ENCODE measurements around the gene DST. TPM values are rescaled to one million over a fixed set of nuclear protein-coding genes. Genes with fewer than 3 reads are reported as not detected.

Gene DST
- total and polyA plus RNA-seq, 7 donors, result 62.5 to 791 (median 495) TPM

DNA sequence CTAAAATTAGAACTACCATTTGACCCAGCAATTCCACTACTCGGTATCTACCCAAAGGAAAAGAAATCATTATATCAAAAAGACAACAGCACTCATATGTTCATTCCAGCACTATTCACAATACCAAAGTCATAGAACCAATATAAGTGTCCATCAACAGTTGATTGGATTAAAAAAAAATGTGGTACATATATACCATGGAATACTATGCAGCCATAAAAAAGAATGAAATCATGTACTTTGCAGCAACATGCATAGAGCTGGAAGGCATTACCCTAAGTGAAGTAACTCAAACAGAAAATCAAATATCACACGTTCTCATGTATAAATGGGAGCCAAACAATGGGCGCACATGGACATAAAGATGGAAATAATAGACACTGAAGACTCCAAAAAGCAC is 163.3 kb downstream of the DST start:
- Histone ChIP-seq H3K36me3 (peaks cover 12 to 83% (median 36%) of the 10 kb centered on the region in 4 donors), H3K27me3 (no peaks in the 10 kb centered on the region), H3K4me3 (no peak overlapping the region), H3K9me3 (no peaks in the 10 kb centered on the region), H3K27ac (no peak overlapping the region), H3K4me1 (peaks cover 0 to 71% (median 37%) of the 10 kb centered on the region in 4 donors)
- intact Hi-C loops (cut with DNase I), result no loop called here
- TF ChIP-seq POLR2A (IDR thresholded peaks at IDR 0.05) (no peak), POLR2AphosphoS5 (IDR thresholded peaks at IDR 0.05) (no peak), EP300 (IDR thresholded peaks at IDR 0.05) (no peak)
- TF ChIP-seq, protein P1, sequence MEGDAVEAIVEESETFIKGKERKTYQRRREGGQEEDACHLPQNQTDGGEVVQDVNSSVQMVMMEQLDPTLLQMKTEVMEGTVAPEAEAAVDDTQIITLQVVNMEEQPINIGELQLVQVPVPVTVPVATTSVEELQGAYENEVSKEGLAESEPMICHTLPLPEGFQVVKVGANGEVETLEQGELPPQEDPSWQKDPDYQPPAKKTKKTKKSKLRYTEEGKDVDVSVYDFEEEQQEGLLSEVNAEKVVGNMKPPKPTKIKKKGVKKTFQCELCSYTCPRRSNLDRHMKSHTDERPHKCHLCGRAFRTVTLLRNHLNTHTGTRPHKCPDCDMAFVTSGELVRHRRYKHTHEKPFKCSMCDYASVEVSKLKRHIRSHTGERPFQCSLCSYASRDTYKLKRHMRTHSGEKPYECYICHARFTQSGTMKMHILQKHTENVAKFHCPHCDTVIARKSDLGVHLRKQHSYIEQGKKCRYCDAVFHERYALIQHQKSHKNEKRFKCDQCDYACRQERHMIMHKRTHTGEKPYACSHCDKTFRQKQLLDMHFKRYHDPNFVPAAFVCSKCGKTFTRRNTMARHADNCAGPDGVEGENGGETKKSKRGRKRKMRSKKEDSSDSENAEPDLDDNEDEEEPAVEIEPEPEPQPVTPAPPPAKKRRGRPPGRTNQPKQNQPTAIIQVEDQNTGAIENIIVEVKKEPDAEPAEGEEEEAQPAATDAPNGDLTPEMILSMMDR (IDR thresholded peaks at IDR 0.05), result no peak
- WGBS, 2 donors, result 97 to 98% methylated on average over 3 of the region's 3 CpGs
- no peak for DNase-seq

DNA sequence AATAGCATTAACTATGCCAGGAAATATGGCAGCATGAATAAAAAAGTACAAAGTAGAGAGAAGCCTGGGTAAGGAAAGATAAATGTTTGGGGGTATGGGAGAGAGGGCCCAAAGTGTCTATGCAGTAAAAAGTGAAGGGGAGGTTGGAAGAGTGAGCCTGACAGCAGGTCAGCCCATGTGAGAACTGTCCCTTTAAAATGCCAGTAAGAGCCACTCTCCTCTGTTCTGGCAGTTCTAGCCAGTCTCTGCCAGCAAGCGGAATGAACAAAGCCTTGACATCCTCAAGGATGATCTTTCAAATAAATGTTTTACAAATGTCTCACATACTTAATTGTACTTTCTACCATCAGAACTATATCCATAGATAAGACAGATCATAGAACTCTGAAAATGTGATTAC is 164.5 kb downstream of the DST start:
- DNase-seq, result no peak
- TF ChIP-seq EP300 (IDR thresholded peaks at IDR 0.05), result no peak
- Histone ChIP-seq H3K4me1 (peaks cover 0 to 59% (median 32%) of the 10 kb centered on the region in 4 donors), H3K9me3 (no peaks in the 10 kb centered on the region), H3K27ac (peak overlapping the region in 3 of 4 donors; percentile 20 to 54 (median 30)), H3K36me3 (peaks cover 12 to 95% (median 45%) of the 10 kb centered on the region in 4 donors), H3K4me3 (no peak overlapping the region), H3K27me3 (no peaks in the 10 kb centered on the region)
- WGBS, 2 donors, result 95 to 100% methylated on average over 1 of the region's 1 CpG
- intact Hi-C loops (cut with DNase I), result no loop called here

DNA sequence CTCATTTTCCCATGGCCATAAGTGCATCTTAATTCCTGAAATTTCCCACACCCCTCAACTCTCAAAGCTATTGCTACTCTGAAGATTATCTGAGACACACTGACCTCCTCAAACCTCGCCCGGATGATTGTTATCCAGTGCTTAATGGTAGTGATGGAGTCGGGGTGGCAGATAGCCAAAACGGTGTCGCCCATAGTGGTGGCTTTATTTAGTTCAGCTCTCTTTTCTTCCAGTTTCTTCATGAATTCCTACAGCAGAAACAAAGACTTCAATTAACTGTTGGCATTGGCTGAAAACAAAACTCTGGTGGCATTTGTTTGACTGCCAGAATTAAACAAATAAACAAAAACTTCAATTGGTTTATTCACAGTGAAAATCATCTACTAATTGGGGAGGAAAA is 165.4 kb downstream of the DST start:
- H3K27me3 ChIP-seq, result no peaks in the 10 kb centered on the region
- peaks cover 12 to 98% (median 52%) of the 10 kb centered on the region in 4 donors for H3K36me3 ChIP-seq
- no peak for DNase-seq
- H3K4me1 ChIP-seq, result peaks cover 0 to 50% (median 32%) of the 10 kb centered on the region in 4 donors
- intact Hi-C loops (cut with DNase I), result no loop called here
- TF ChIP-seq POLR2A (IDR thresholded peaks at IDR 0.05) (no peak), EP300 (IDR thresholded peaks at IDR 0.05) (no peak), POLR2AphosphoS5 (IDR thresholded peaks at IDR 0.05) (no peak)
- TF ChIP-seq, protein P1 (IDR thresholded peaks at IDR 0.05), result no peak
- peak overlapping the region in 2 of 4 donors; percentile 38 to 54 for H3K27ac ChIP-seq
- WGBS, 2 donors, result 95 to 96% methylated on average over 5 of the region's 5 CpGs
- H3K4me3 ChIP-seq, result no peak overlapping the region
- H3K9me3 ChIP-seq, result no peaks in the 10 kb centered on the region

DNA sequence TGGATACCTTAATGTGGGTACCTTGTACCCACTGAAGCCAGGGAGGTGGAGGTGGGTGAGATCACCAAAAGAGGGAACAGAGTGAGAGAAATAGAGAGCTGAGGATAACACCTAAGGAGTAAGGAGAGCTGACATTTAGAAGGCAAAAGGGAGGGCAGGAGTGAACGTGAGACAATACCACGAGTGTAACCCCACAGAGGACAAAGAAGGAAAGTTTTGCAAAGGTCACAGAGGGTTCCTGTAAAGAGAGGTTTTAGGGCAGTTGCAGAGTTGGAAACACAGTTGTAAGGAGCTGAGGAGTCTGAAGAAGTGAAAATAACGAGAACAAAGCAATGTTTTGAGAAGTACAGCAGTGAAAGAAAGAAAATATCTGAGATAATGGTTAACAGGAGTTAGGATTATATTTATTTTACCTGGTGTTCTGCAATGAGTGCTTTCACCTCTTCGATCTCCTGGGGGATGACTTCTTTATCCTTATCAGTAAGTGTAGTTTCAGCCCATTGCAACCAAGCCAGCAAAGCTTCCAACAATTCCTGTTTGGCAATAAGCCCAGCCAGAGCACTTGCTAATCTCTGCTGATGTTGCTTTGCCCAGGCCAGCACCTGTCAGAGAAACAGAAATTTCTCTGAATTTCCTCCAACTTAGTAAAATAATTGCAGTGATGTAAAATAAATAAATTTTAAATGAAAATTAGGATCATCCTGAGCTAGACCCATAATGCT is 166.8 kb downstream of the DST start:
- Histone ChIP-seq H3K27me3 (no peaks in the 10 kb centered on the region), H3K27ac (peak overlapping the region in 2 of 4 donors; percentile 38 to 54), H3K4me3 (no peak overlapping the region), H3K4me1 (peaks cover 0 to 41% (median 30%) of the 10 kb centered on the region in 4 donors), H3K36me3 (peaks cover 12 to 98% (median 61%) of the 10 kb centered on the region in 4 donors), H3K9me3 (no peaks in the 10 kb centered on the region)
- 15 to 62% methylated on average over 4 of the region's 4 CpGs for WGBS, 2 donors
- no peak for TF ChIP-seq POLR2A (IDR thresholded peaks at IDR 0.05)
- no peak for TF ChIP-seq POLR2AphosphoS5 (IDR thresholded peaks at IDR 0.05)
- TF ChIP-seq, protein P1 (IDR thresholded peaks at IDR 0.05), result no peak
- TF ChIP-seq EP300 (IDR thresholded peaks at IDR 0.05), result no peak
- DNase-seq, result no peak
- intact Hi-C loops (cut with DNase I), result no loop called here

DNA sequence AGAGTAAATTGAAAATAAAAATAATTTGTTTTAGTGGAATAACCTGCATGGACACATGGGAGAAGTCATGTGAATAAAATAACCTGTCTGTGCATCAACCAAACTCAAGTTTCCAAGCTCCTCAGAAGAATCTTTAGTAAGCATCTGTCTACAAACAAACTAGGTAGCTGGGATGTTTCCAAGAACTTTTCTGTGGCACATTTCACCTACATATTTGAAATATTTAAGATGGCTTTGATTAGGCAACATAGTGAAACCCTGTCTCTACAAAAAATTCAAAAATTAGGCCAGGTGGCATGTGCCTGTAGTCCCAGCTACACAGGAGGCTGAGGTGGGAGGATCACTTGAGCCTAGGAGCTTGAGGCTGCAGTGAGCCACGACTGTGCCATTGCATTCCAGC is 168.2 kb downstream of the DST start:
- intact Hi-C loops (cut with DNase I), result no loop called here
- TF ChIP-seq EP300 (IDR thresholded peaks at IDR 0.05), result no peak
- TF ChIP-seq POLR2AphosphoS5 (IDR thresholded peaks at IDR 0.05), result no peak
- no peak for TF ChIP-seq POLR2A (IDR thresholded peaks at IDR 0.05)
- TF ChIP-seq, protein P1 (IDR thresholded peaks at IDR 0.05), result no peak
- 86 to 89% methylated on average over 1 of the region's 1 CpG for WGBS, 2 donors

More for the DNA sequence above, 168.2 kb downstream of the DST start:
- no peak for DNase-seq
- H3K27me3 ChIP-seq, result no peaks in the 10 kb centered on the region
- no peaks in the 10 kb centered on the region for H3K9me3 ChIP-seq
- H3K36me3 ChIP-seq, result peaks cover 9 to 98% (median 62%) of the 10 kb centered on the region in 4 donors
- no peak overlapping the region for H3K4me3 ChIP-seq
- peaks cover 0 to 41% (median 28%) of the 10 kb centered on the region in 4 donors for H3K4me1 ChIP-seq
- H3K27ac ChIP-seq, result no peak overlapping the region
